ENCODE results near the gene LCP2.

Gene LCP2

GRCh38 chr5:170235876-170236864 lies 61.4 kb downstream of the LCP2 start:
- no peaks in the 10 kb centered on the region for H3K27me3 Mint-ChIP-seq (ENCODE audit: low read depth, poor library complexity)

DNA sequence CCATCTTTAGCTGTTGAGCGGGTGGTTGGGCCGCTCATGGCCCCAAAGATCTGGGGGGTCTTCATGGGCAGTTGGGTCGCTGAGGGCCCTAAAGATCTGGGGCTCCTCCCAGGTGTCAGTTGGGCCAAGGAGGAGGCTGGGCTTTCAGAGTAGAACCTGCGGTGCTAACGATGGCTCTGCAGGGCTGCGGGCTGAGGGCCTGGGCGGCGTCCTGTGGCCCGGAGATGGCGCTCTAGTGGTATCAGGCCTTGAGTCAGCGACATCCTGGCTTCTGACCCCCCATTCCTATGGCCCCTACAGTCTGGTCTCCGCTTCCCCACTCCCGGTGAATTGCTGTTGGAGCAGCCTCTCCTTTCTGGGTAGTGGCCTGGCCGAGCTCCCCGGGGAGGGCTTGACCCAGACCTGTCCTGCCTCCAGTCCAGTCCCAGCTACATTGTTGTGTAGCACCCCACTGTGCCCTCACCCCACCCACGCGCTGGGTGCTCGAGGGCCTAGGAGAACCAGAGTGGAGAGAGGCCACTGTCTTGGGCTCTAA lies 64.2 kb downstream of the LCP2 start:
- no peak overlapping the region for H3K27ac Mint-ChIP-seq
- DNase-seq = no peak
- H3K9me3 Mint-ChIP-seq = no peaks in the 10 kb centered on the region
- H3K27me3 Mint-ChIP-seq (ENCODE audit: low read depth, poor library complexity) = peaks cover 8% of the 10 kb centered on the region
- TF ChIP-seq, protein P1, sequence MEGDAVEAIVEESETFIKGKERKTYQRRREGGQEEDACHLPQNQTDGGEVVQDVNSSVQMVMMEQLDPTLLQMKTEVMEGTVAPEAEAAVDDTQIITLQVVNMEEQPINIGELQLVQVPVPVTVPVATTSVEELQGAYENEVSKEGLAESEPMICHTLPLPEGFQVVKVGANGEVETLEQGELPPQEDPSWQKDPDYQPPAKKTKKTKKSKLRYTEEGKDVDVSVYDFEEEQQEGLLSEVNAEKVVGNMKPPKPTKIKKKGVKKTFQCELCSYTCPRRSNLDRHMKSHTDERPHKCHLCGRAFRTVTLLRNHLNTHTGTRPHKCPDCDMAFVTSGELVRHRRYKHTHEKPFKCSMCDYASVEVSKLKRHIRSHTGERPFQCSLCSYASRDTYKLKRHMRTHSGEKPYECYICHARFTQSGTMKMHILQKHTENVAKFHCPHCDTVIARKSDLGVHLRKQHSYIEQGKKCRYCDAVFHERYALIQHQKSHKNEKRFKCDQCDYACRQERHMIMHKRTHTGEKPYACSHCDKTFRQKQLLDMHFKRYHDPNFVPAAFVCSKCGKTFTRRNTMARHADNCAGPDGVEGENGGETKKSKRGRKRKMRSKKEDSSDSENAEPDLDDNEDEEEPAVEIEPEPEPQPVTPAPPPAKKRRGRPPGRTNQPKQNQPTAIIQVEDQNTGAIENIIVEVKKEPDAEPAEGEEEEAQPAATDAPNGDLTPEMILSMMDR (IDR thresholded peaks at IDR 0.05) = no peak
- H3K36me3 Mint-ChIP-seq (ENCODE audit: low read depth) = no peaks in the 10 kb centered on the region
- H3K4me3 Mint-ChIP-seq = no peak overlapping the region
- H3K4me1 Mint-ChIP-seq = peaks cover 23% of the 10 kb centered on the region

More at GRCh38 chr5:170235876-170236864, 61.4 kb downstream of the LCP2 start:
- Mint-ChIP-seq H3K27ac (no peak overlapping the region), H3K9me3 (no peaks in the 10 kb centered on the region), H3K4me3 (no peak overlapping the region), H3K4me1 (peaks cover 19% of the 10 kb centered on the region), H3K36me3 (ENCODE audit: low read depth) (no peaks in the 10 kb centered on the region)
- no peak for DNase-seq
- TF ChIP-seq, protein P1 (IDR thresholded peaks at IDR 0.05) = no peak

- no peak for DNase-seq
- Mint-ChIP-seq H3K4me3 (no peak within 1 kb of the TSS), H3K4me1 (peaks cover 23% of the 10 kb centered on the region)
Measured at GRCh38 chr5:170232786-170233185, 64.8 kb downstream of the LCP2 start, which contains the start of gene C5orf58. Gene C5orf58, plus strand, starts transcription at chr5:170232985. Its CDS starts 1,992 bp downstream, at chr5:170234977.

GRCh38 chr5:170228762-170229435 lies 68.7 kb downstream of the LCP2 start:
- DNase-seq = no peak
- TF ChIP-seq, protein P1 (IDR thresholded peaks at IDR 0.05) = no peak
- Mint-ChIP-seq H3K36me3 (ENCODE audit: low read depth) (no peaks in the 10 kb centered on the region), H3K27me3 (ENCODE audit: low read depth, poor library complexity) (peaks cover 8% of the 10 kb centered on the region), H3K27ac (no peak overlapping the region), H3K4me3 (no peak overlapping the region), H3K9me3 (no peaks in the 10 kb centered on the region), H3K4me1 (peaks cover 43% of the 10 kb centered on the region)

More at GRCh38 chr5:170232786-170233185, 64.8 kb downstream of the LCP2 start, which contains the start of gene C5orf58:
- Mint-ChIP-seq H3K36me3 (ENCODE audit: low read depth) (no peaks in the 10 kb centered on the region), H3K27ac (no peak within 1 kb of the TSS), H3K9me3 (no peaks in the 10 kb centered on the region), H3K27me3 (ENCODE audit: low read depth, poor library complexity) (peaks cover 8% of the 10 kb centered on the region)
- TF ChIP-seq, protein P1 (IDR thresholded peaks at IDR 0.05) = no peak

DNA sequence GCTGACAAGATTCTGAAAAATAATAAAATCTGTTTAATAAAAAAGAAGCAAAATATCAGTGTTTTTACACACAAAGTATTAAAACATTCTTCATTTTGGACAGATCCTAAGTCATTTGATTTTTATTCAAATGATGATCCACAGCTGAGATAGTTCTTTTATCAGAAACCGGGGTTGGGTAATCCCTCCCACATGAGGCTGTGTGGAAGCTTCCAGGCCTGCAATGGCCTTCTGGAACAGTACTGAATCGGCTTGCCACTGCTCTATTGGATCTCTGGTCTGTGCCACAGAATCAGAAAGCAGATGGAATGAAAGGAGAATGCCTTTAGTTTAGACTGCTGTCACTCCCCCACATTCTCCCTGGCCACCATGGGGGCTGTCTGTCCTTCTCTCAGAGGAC lies 70.9 kb downstream of the LCP2 start:
- Mint-ChIP-seq H3K36me3 (ENCODE audit: low read depth) (no peaks in the 10 kb centered on the region), H3K27me3 (ENCODE audit: low read depth, poor library complexity) (peaks cover 8% of the 10 kb centered on the region), H3K27ac (no peak overlapping the region), H3K4me3 (no peak overlapping the region), H3K9me3 (no peaks in the 10 kb centered on the region), H3K4me1 (peaks cover 58% of the 10 kb centered on the region)
- DNase-seq = no peak
- TF ChIP-seq, protein P1 (IDR thresholded peaks at IDR 0.05) = no peak
